ENCODE data around the gene PECR. TPM values are rescaled to one million over a fixed set of nuclear protein-coding genes. Genes with fewer than 3 reads are reported as not detected.

PECR gene
- total RNA-seq, 1 experiment from 2014 or later = 13.9 TPM

GRCh38 chr2:216074794-216075193 is 6.8 kb downstream of the PECR start:
- Mint-ChIP-seq H3K27ac (no peak overlapping the region), H3K36me3 (no peaks in the 10 kb centered on the region), H3K4me1 (no peaks in the 10 kb centered on the region), H3K9me3 (no peaks in the 10 kb centered on the region), H3K4me3 (no peak overlapping the region), H3K27me3 (ENCODE audit: low read depth) (no peaks in the 10 kb centered on the region)
- no peak for ATAC-seq
- POLR2A ChIA-PET = no interaction called here
- no peak for TF ChIP-seq TEAD4 (CRISPR knock-in tag; IDR thresholded peaks at IDR 0.05)
- no peak for TF ChIP-seq AR (CRISPR knock-in tag; IDR thresholded peaks at IDR 0.05)
- TF ChIP-seq SP1 (CRISPR knock-in tag; conservative IDR thresholded peaks at IDR 0.05) = no peak
- no peak for TF ChIP-seq ZNF138 (CRISPR knock-in tag; conservative IDR thresholded peaks at IDR 0.05)
- no peak for TF ChIP-seq NR3C1 (CRISPR knock-in tag; conservative IDR thresholded peaks at IDR 0.05; ENCODE audit: low read depth)
- no peak for TF ChIP-seq ZNF512 (CRISPR knock-in tag; IDR thresholded peaks at IDR 0.05; ENCODE audit: borderline replicate concordance)
- TF ChIP-seq ZNF121 (CRISPR knock-in tag; IDR thresholded peaks at IDR 0.05) = no peak
- CTCF ChIA-PET = interaction anchor here (1.0 kb wide), 1 partner anchor 39 kb away, joined by 4 read pairs; no protein-coding TSS in a partner anchor
- DNase-seq (ENCODE audit: low spot score) = no peak

GRCh38 chr2:216074380-216074779 is 7.2 kb downstream of the PECR start:
- DNase-seq (ENCODE audit: low spot score) = no peak
- Mint-ChIP-seq H3K27me3 (ENCODE audit: low read depth) (no peaks in the 10 kb centered on the region), H3K4me1 (no peaks in the 10 kb centered on the region), H3K27ac (no peak overlapping the region), H3K36me3 (no peaks in the 10 kb centered on the region), H3K4me3 (no peak overlapping the region), H3K9me3 (no peaks in the 10 kb centered on the region)
- ATAC-seq = no peak
- ChIA-PET POLR2A (no interaction called here), CTCF (no interaction called here)
- TF ChIP-seq ERG (CRISPR knock-in tag; IDR thresholded peaks at IDR 0.05) = no peak
- no peak for TF ChIP-seq ZNF416 (CRISPR knock-in tag; IDR thresholded peaks at IDR 0.05)
- no peak for TF ChIP-seq ZNF138 (CRISPR knock-in tag; conservative IDR thresholded peaks at IDR 0.05)
- TF ChIP-seq ARID4B (CRISPR knock-in tag; IDR thresholded peaks at IDR 0.05; ENCODE audit: borderline replicate concordance) = no peak
- TF ChIP-seq USF1 (CRISPR knock-in tag; IDR thresholded peaks at IDR 0.05) = no peak
- no peak for TF ChIP-seq ZBTB43 (CRISPR knock-in tag; IDR thresholded peaks at IDR 0.05)
- TF ChIP-seq ELF4 (CRISPR knock-in tag; IDR thresholded peaks at IDR 0.05; ENCODE audit: low read depth) = no peak
- no peak for TF ChIP-seq JUN (CRISPR knock-in tag; IDR thresholded peaks at IDR 0.05)
- TF ChIP-seq GRHL2 (CRISPR knock-in tag; IDR thresholded peaks at IDR 0.05; ENCODE audit: insufficient replicate concordance, severe bottlenecking) = no peak
- TF ChIP-seq USF2 (CRISPR knock-in tag; IDR thresholded peaks at IDR 0.05) = no peak
